ENCODE measurements around the gene CEP68.

Gene CEP68

DNA sequence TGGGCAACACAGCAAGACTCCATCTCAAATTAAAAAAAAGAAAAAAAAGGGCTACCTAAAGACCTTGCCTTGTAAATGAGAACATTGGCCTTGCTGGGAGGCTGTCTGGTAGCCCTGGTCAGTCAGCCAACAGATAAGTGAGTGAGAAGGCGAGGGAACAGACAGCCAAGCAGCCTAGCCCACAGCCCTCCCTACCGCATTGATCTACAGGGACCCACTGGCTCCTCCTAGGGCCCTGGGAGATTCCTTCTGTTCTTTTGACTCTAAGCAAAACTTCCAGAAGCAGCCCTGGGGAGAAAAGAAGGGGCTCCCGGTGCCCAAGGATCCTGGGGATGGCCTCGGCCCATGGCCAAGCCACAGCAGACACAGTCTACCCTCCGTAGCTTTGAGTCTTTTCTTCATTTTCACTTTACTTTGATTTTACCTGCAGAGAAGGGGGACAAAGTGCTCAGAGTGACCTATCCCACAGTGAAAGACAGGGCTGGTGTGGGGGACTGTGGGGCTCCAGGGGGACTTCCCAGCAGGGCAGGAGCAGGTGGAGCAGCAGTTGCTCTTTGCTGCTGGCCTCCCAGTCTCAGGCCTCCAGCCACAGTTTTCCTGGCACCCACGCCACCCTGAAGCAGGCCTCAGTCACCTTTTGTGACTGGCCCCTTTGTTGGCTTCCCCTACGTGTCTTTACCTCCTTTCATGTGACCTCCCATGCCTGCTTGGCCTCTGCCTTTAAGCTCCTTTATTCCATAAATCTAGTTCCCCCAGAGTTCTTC, 5.1 kb downstream of the CEP68 start:
- DNase-seq, result no peak

DNA sequence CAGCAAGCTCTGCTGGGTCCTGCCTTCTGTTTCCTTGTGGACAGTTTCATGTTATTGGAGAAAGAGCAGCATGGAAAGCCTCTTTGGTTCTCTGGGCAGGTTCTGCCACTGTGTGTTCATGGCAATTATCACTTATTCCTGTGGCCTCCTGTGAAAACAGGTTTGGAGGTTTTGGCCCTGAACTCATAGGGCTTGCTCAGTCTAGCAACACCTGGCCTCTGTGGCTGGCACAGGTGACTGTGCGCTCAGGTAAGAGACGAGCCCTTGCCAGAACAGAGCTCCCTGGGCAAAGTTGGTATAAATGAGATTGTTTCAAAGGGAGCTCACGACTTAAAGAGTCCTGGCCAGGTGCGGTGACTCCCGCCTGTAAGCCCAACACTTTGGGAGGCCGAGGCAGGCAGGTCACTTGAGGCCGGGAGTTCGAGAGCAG, 5.7 kb downstream of the CEP68 start:
- DNase-seq, result no peak

DNA sequence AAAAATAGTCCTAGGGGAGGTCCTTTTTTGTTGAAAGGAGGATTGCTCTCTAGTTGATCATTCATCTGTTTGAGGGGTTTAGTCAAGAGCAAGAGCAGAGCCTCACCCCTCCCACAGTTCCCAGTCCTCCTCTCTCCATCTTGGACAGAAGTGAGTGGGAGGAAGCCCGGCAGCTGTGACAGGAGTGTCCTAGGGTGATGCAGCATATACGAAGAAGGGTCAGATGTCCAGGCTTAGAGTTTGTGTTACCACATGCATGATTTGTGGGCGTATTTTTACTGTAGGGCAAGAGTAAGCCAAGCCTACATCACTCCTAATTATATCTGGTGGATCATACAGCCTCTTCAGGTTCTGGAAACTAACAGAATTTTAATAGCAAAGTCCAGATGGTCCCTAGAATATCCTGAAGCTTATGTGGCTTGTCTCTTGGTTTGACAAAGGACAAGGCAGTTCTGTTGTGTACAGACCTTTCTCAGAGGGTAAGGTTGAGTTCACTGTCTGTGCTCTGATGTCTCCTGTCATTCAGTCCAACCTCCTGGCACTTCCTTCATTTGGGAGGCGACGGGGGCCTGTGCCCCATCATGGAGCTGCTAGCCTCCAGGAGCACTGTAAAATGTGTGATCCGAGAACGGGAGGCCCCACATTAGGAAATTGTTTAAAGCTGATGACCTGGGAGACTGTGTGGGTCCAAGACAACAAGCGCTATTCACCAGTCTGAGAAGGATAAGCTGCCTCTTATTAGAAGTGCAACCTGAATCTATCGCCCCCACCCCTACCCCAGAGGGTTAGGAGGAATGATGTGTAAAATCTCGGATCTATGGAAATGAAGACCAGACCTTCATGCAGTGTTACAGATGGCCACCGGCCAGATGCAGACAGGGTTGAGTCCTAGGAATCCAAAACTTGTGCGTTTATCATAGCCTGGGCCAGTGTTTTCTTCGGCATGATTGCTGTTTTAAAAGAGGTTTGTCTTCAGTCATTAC, 6.9 kb downstream of the CEP68 start:
- peak; percentile 91 for DNase-seq

DNA sequence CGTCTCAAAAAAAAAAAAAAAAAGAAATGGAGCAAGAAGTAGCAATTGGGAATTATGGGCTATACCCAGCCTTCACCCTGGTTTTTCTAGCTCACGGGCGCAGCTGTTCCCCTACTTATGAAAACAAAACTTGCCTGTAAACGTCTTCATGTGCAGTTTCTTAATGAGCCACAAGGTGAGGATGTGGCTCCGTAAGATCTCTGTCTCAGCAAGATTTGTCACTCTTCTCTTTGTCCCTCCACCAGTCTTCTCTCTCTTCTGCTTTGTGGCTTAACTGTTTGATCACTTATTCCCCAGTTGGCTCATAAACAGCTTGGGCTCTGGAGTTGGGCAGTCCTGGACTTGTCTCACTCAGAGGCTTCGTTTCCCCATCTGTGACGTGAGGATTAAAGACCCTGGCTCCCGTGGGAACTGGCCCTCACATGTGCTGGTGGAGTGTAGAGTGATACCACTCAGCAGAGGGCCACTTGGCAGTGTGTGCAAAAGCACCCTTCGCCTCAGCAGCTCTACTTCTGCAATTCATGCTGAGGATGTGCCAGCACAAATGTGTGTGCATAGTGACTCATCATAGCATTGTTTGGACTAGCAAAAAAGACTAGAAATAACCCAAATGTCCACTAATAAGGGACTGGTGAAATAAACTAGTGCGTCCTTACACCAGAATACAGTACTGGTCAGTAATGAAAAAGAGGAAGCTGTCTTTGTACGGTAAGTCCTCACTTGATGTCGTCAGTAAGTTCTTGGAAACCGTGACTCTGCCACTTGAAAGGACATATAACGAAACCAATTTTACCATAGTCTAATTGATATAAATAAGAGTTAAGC, 8.7 kb downstream of the CEP68 start:
- DNase-seq, result peak; percentile 95

DNA sequence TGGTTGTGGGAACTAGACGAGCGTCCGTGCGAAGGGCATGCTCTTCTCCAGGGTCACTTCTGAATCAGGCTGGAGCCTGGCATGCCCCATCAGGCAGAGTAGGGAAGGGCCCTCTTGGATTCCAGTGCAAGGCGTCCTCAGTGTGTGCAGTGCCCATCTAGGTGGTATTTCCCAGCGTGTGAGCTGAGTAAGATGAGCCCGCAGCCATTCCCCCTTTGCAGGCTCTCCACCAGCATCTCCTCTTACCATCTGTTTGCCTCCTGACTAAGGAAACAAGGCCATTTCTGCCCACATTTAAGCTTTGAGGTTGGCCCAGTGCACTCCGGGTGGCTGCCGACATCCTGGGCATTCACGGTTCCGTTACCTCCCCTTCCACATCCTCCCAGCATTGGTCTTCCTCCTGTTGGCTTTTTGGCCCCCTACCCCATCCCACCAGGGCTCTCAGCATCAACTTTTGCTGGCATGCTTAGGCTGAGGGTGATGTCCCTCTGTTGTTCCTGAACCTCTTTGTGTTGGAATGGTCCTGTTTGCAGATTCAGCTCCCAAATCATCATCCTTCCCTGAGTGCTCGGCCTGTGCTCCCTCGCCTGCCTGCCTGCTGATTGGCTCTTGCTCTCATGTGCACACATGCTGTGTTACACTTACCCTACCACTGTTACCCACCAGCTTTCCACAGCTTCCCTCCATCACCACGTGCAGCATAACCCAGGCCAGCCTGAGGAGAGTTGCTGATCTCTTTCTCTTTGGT, 11.8 kb downstream of the CEP68 start:
- DNase-seq, result no peak

DNA sequence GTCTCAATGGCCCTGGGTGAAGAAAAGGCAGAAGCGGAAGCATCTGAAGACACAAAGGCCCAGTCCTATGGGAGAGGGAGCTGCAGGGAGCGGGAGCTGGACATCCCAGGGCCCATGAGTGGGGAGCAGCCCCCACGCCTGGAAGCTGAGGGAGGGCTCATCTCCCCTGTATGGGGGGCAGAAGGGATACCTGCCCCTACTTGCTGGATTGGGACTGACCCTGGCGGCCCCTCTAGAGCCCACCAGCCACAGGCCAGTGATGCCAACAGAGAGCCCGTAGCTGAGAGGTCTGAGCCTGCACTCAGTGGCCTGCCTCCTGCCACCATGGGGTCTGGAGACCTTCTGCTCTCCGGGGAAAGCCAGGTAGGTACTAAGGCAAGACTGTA, 13.2 kb downstream of the CEP68 start:
- no peak for DNase-seq

DNA sequence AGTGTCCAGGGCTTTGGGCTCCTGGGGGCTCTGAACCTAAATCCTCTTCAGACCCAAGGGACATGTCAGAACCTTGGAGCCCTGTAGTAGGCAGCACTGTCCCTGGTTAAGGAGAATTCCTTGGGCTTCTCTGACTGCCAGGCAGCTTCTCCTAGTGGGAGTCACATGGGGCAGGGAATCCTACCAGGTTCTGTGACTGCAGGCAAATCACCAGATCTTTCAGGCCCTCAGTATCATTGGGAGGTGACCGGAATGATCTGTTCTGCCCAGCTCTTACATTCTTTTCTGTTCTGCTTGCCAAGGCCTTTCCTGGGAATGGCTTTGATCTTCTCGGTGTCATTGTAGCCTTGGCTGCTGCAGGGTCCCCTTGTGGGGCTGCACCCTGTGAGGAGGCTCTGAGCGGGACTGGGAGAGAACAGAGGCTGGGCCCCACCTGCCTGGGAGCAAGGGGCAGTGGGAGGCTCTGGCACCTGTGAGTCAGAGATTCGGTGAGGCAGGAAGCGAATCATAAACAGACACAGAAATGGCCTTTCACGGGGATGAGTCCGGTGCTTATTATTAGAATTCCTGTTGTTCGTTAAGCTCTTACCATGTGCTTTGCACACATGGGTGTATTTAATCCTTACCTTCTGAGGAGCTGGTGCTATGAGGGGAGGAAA, 14.1 kb downstream of the CEP68 start:
- DNase-seq, result no peak

DNA sequence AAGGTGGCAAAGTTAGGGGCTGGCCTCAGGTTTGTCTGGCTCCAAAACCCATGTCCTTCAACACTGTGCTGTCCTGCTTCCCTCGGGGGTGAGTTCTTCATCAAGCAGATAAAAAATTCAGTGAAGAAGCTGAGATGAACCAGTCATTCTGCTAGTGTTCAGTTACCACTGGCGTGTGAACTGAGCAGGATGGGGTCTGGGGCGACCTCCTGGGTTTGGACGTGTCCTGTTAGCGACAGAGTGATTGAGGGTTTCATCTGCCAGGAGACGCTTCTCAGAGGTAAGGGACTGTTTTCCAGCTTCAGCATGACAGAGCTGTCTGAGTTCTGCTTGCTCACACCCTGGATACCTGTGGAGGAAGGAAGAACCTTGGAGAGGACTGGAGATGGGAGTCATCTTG, 14.6 kb downstream of the CEP68 start:
- DNase-seq, result no peak

DNA sequence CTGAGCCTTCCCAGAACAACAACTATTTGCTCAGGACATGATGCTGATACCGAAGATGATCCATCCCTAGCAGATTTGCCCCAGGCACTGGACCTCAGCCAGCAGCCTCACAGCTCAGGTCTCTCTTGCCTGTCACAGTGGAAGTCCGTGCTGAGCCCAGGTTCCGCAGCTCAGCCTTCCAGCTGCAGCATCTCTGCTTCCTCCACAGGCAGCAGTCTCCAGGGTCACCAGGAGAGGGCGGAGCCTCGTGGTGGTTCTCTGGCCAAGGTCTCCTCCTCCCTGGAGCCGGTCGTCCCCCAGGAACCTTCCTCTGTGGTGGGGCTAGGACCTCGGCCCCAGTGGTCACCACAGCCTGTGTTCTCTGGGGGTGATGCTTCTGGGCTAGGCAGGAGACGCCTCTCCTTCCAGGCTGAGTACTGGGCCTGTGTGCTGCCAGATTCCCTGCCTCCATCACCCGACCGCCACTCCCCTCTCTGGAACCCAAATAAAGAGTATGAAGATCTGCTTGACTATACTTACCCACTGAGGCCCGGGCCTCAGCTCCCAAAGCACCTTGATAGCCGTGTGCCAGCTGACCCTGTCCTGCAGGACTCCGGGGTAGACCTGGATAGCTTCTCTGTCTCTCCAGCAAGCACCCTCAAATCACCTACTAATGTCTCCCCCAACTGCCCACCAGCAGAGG, 15.4 kb downstream of the CEP68 start:
- DNase-seq, result no peak

DNA sequence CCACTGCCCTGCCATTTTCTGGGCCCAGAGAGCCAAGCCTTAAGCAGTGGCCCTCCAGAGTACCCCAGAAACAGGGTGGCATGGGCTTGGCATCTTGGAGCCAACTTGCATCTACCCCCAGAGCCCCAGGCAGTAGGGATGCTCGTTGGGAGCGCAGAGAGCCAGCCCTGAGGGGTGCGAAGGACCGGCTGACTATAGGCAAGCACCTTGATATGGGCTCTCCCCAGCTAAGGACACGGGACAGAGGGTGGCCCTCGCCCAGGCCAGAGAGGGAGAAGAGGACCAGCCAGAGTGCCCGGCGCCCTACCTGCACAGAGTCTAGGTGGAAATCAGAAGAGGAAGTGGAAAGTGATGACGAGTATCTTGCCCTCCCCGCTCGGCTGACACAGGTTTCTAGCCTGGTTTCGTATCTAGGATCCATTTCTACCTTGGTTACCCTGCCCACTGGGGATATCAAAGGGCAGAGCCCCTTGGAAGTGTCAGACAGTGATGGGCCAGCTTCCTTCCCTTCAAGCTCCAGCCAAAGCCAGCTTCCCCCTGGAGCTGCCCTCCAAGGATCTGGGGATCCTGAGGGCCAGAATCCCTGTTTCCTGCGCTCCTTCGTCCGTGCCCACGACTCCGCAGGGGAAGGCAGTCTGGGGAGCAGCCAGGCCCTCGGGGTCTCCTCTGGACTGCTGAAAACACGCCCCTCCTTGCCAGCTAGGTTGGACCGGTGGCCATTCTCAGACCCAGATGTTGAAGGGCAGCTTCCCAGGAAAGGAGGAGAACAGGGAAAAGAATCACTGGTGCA, 16.2 kb downstream of the CEP68 start:
- DNase-seq, result no peak

DNA sequence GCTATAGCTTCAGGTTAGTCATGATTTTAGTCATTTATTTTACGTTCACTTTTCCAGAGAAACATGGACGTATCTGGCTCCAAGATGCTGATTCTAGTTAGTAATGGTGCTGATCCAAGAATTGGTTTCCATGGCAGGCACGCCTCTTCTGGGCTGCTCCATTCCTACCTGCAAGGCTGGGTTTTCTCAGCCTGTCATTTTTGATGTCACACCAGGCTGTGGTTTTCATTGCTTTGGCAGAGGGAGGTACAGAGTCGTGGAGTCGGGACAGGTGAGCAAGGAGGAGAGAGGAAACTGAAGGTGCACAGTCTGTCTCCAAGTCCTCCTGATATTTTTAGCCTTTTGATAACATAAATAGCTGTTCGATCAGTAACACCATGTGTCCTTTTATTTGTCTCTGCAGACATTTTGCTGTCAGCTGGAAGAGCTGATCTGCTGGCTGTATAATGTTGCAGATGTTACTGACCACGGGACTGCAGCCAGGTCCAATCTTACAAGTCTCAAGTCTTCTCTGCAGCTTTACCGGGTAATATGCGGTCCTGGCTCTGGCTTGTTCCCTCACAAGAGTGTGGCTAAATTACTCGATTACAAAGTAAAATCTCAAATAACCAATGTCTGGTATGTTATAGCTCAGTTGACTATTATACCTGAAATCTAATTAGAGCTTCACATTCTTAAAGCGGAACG, 17.8 kb downstream of the CEP68 start:
- no peak for DNase-seq

DNA sequence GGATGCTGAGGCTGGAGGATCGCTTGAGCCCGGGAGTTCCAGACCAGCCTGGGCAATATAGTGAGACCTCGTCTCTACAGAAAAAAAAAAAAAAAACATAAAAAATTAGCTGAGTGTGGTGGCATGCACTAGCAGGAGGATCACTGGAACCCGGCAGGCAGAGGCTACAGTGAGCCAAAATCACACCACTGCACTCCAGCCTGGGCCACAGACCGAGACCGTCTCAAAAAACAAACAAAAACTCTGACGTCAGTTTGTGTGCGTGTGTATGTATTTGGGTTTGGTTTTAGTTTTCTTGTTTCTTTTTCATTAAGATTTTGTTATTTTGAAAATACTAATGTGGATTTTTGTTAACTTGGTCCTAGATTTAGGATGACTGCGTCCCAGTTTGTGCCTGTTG, 19.0 kb downstream of the CEP68 start:
- no peak for DNase-seq

DNA sequence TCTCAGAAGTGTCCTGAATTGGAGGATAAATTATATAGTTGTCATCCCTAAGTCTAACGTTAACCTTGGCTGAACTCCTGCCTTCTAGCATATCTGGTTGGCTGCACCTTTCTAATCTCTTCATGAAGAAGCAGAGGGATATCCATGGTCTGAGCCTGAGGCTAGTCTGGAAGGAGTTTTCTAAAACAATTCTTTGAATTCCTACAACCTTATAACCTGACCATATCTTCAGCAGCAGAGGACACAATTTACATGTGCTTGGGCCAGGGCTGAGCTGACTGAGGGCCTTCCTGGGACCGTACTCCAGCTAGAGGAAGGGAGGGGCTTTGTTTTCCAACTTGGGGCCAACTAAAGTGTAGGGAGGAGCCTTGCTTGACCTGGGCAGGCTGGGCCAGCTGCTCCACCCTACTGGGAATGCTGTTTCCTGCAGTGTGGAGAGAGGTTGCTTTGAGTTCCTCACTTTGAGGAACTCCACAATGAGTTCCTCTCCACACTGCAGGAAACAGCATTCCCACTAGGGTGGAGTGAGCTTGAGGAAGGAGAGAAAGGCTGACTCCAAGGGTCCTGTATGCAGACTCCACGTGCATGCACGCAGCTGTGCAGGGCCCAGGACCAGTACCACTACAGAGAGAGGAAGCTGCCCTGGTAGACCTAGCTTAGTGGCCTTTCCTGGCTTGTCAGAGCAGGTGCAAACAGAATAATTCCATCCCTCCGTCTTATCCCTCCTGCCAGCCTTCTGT, 19.6 kb downstream of the CEP68 start:
- DNase-seq, result no peak

DNA sequence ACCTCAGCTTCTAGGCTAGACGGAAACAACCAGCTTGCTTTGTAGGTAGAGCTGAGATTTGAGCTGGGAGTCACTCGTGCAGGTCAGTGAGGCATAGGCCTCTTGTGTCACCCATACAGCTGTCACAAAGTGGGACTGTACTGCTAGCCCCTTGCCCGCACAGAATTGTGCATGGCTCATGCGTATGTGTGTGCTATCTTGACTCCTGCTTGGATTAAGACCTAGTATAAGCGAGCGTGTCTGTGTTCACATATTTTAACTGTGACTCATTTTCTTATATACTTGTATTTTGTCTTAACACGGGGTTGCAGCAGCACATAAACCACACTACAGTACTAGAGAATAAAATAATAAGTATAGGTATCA, 20.1 kb downstream of the CEP68 start:
- no peak for DNase-seq

DNA sequence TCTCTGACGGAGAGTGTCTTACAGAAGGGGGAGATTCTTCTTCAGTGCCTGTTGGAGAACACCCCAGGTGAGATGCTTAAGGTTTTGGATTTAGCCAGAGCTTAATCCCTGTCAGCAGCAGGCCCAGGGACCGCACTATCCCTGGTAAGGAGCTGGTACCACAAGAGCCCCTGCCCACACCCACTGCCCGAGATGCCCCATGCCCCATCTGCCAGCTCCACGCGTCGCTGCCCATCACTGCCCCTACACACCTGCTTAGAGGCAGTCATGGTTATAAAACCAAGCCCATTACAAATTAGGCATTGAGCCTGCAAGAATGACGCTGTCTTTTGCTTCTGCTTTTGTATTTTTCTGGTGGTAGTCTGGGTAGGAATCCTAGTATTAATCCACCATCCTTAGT, 21.7 kb downstream of the CEP68 start:
- DNase-seq, result no peak

DNA sequence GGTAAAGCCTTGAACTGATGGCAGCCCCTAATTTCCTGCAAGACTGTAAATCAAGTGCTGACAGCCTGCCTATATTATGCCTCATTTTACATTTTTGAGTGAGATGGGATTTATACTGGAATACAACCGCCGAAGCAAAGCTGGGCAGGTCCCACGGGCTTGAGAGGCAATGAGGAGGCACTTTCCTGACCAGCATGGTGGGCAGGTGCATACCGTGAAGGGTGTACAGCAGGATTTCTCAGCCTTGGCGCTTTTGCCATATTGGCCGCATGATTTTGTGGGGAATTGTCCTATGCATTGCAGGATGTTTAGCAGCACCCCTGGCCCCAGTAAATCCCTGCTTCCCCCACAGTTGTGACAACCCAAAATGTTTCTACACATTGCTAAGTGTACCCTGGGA, 22.8 kb downstream of the CEP68 start:
- no peak for DNase-seq

DNA sequence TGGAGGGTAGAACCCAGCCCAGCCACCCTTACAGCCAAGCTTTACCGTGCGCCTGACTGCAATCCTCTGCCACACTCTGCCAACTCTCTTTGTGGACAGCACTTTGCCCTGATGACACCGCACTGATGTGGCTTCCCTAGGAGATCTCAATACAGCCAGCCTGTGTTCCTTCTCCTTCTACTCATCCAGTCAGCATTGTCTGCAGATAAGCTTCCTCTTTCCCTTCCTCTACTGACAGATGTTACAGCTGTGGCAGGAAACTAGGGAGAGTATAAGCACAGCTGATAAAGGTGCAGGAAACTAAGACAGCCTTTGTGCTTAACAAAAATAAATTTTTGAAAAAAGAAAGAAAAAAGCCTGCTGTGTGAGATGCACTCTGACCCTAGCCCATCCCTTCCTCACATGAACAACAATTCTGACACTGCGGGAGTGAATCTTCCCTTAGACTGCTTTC, 25.0 kb downstream of the CEP68 start:
- peak; percentile 62 for DNase-seq

DNA sequence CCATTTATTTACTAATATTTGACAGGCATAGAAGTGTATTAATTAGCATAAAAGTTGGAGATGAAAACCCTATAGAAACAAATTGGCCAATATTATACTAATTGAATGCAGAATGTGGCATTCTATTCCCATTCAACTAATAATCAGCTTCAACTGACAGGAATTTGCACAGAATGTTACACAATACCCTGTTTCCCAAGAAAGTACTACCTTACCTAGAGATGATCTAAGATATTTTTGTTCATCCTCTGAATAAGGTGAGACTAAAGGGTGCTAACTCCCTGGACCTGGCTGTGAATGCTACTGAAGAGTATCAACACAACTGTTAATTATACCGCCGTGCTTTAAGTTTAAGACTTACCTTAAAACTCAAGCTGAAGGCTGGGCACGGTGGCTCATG, 28.9 kb downstream of the CEP68 start:
- DNase-seq, result no peak

DNA sequence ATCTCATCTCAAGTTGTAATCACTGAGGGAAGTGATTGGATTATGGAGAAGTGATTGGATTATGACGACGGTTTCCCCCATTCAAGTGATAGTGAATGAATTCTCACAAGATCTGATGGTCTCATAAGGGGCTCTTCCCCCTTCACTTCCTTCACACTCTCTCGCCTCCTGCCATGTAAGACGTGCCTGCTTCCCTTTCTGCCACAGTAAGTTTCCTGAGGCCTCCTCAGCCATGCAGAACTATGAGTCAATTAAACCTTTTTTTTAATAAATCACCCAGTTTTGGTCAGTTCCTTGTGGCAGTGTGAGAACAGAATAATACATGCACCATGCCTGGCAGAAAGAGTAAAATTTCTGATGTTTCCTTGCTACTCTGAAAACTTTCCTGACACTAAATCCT, 36.6 kb downstream of the CEP68 start:
- DNase-seq, result peak; percentile 27

Measured in inflammatory macrophage treated with lipopolysaccharide for 4 hours (primary cell).